ENCODE results near the gene INF2.
A peak's percentile ranks its signal among the peaks of the same experiment; 100 is the strongest.

Gene INF2

GRCh38 chr14:104673481-104673880 is 15.9 kb upstream of the INF2 start:
- no peak for DNase-seq
- Histone ChIP-seq H3K9me3 (ENCODE audit: control extremely low read depth in 1 of 5, control insufficient read depth in 4 of 5, insufficient read depth in 2 of 5, low read depth in 1 of 5, low read length in 4 of 5) (no peaks in the 10 kb centered on the region), H3K4me1 (ENCODE audit: control extremely low read depth in 1 of 4, control insufficient read depth in 4 of 4, insufficient read depth in 4 of 4, low read length in 3 of 4) (peaks cover 0 to 30% (median 21%) of the 10 kb centered on the region in 4 experiments), H3K36me3 (ENCODE audit: control insufficient read depth in 4 of 4, insufficient read depth in 4 of 4, low read length in 3 of 4) (no peaks in the 10 kb centered on the region), H3K27me3 (replicated peaks in 2 of 5; ENCODE audit: control insufficient read depth in 4 of 5, insufficient read depth in 5 of 5, low read length in 4 of 5) (no peaks in the 10 kb centered on the region), H3K27ac (ENCODE audit: insufficient read depth in 1 of 2, low read depth in 1 of 2, low read length in 2 of 2, poor library complexity in 1 of 2, severe bottlenecking in 2 of 2) (no peak overlapping the region), H3K4me3 (ENCODE audit: control insufficient read depth in 1 of 7, extremely low read depth in 1 of 7, insufficient read depth in 4 of 7, low read depth in 2 of 7, low read length in 6 of 7) (no peak overlapping the region)
- ChIA-PET POLR2A (no interaction called here), CTCF (no interaction called here)
- WGBS (ENCODE audit: insufficient coverage), result 94% methylated on average over 9 of the region's 9 CpGs

- peaks cover 0 to 50% (median 39%) of the 10 kb centered on the region in 4 experiments for H3K4me1 ChIP-seq (ENCODE audit: control extremely low read depth in 1 of 4, control insufficient read depth in 4 of 4, insufficient read depth in 4 of 4, low read length in 3 of 4)
- no peak overlapping the region for H3K4me3 ChIP-seq (ENCODE audit: control insufficient read depth in 1 of 7, extremely low read depth in 1 of 7, insufficient read depth in 4 of 7, low read depth in 2 of 7, low read length in 6 of 7)
- H3K36me3 ChIP-seq (ENCODE audit: control insufficient read depth in 4 of 4, insufficient read depth in 4 of 4, low read length in 3 of 4), result no peaks in the 10 kb centered on the region
- DNase-seq, result no peak
- no peaks in the 10 kb centered on the region for H3K9me3 ChIP-seq (ENCODE audit: control extremely low read depth in 1 of 5, control insufficient read depth in 4 of 5, insufficient read depth in 2 of 5, low read depth in 1 of 5, low read length in 4 of 5)
- H3K27me3 ChIP-seq (replicated peaks in 2 of 5; ENCODE audit: control insufficient read depth in 4 of 5, insufficient read depth in 5 of 5, low read length in 4 of 5), result no peaks in the 10 kb centered on the region
- ChIA-PET CTCF (interaction anchor here (1.1 to 1.2 kb wide), 2 partner anchors 10 to 21 kb away, joined by 3 to 5 read pairs; no protein-coding TSS in a partner anchor), POLR2A (interaction anchor here (0.6 kb wide), 1 partner anchor 24 kb away, joined by 6 read pairs; no protein-coding TSS in a partner anchor)
- 100% methylated on average over 2 of the region's 2 CpGs for WGBS (ENCODE audit: insufficient coverage)
- no peak overlapping the region for H3K27ac ChIP-seq (ENCODE audit: insufficient read depth in 1 of 2, low read depth in 1 of 2, low read length in 2 of 2, poor library complexity in 1 of 2, severe bottlenecking in 2 of 2)
These were observed 14.0 kb upstream of the INF2 start for GRCh38 chr14:104675447-104675846.

- Histone ChIP-seq H3K27me3 (replicated peaks in 2 of 5; ENCODE audit: control insufficient read depth in 4 of 5, insufficient read depth in 5 of 5, low read length in 4 of 5) (no peaks in the 10 kb centered on the region), H3K36me3 (ENCODE audit: control insufficient read depth in 4 of 4, insufficient read depth in 4 of 4, low read length in 3 of 4) (no peaks in the 10 kb centered on the region), H3K4me1 (ENCODE audit: control extremely low read depth in 1 of 4, control insufficient read depth in 4 of 4, insufficient read depth in 4 of 4, low read length in 3 of 4) (peaks cover 0 to 57% (median 46%) of the 10 kb centered on the region in 4 experiments), H3K27ac (ENCODE audit: insufficient read depth in 1 of 2, low read depth in 1 of 2, low read length in 2 of 2, poor library complexity in 1 of 2, severe bottlenecking in 2 of 2) (no peak overlapping the region), H3K4me3 (ENCODE audit: control insufficient read depth in 1 of 7, extremely low read depth in 1 of 7, insufficient read depth in 4 of 7, low read depth in 2 of 7, low read length in 6 of 7) (no peak overlapping the region), H3K9me3 (ENCODE audit: control extremely low read depth in 1 of 5, control insufficient read depth in 4 of 5, insufficient read depth in 2 of 5, low read depth in 1 of 5, low read length in 4 of 5) (no peaks in the 10 kb centered on the region)
- ChIA-PET POLR2A (no interaction called here), CTCF (interaction anchor here (1.1 to 2.0 kb wide), 4 partner anchors 9 to 30 kb away, joined by 3 to 8 read pairs (median 4); no protein-coding TSS in a partner anchor)
- DNase-seq, result no peak
- WGBS (ENCODE audit: insufficient coverage), result 95% methylated on average over 4 of the region's 7 CpGs
These were observed 13.2 kb upstream of the INF2 start for GRCh38 chr14:104676130-104676693.

- POLR2A ChIA-PET, result interaction anchor here (0.8 to 1.2 kb wide), 5 partner anchors 11 to 76 kb away, joined by 3 to 5 read pairs (median 3); partner anchors contain the start of gene SIVA1
- 10% methylated on average over 12 of the region's 29 CpGs for WGBS (ENCODE audit: insufficient coverage)
- no peaks in the 10 kb centered on the region for H3K9me3 ChIP-seq (ENCODE audit: control extremely low read depth in 1 of 5, control insufficient read depth in 4 of 5, insufficient read depth in 2 of 5, low read depth in 1 of 5, low read length in 4 of 5)
- H3K27ac ChIP-seq (ENCODE audit: insufficient read depth in 1 of 2, low read depth in 1 of 2, low read length in 2 of 2, poor library complexity in 1 of 2, severe bottlenecking in 2 of 2), result peak overlapping the region in 1 of 2 experiments; percentile 81
- H3K4me1 ChIP-seq (ENCODE audit: control extremely low read depth in 1 of 4, control insufficient read depth in 4 of 4, insufficient read depth in 4 of 4, low read length in 3 of 4), result peaks cover 0 to 64% (median 53%) of the 10 kb centered on the region in 4 experiments
- CTCF ChIA-PET, result interaction anchor here (0.8 to 2.0 kb wide), 9 partner anchors 9 to 49 kb away, joined by 3 to 18 read pairs (median 3); no protein-coding TSS in a partner anchor
- no peaks in the 10 kb centered on the region for H3K27me3 ChIP-seq (replicated peaks in 2 of 5; ENCODE audit: control insufficient read depth in 4 of 5, insufficient read depth in 5 of 5, low read length in 4 of 5)
- peak overlapping the region in 4 of 7 experiments; percentile 42 to 66 (median 58) for H3K4me3 ChIP-seq (ENCODE audit: control insufficient read depth in 1 of 7, extremely low read depth in 1 of 7, insufficient read depth in 4 of 7, low read depth in 2 of 7, low read length in 6 of 7)
- H3K36me3 ChIP-seq (ENCODE audit: control insufficient read depth in 4 of 4, insufficient read depth in 4 of 4, low read length in 3 of 4), result no peaks in the 10 kb centered on the region
- DNase-seq, result peak in 2 of 3 donors; percentile 61 to 64
These were observed 12.5 kb upstream of the INF2 start for GRCh38 chr14:104676694-104677511.

- WGBS (ENCODE audit: insufficient coverage), result 0% methylated on average over 26 of the region's 43 CpGs
- ChIA-PET POLR2A (interaction anchor here (0.8 to 1.2 kb wide), 5 partner anchors 11 to 75 kb away, joined by 3 to 5 read pairs (median 3); partner anchors contain the start of gene SIVA1), CTCF (interaction anchor here (0.8 to 2.0 kb wide), 10 partner anchors 10 to 48 kb away, joined by 3 to 18 read pairs (median 4); no protein-coding TSS in a partner anchor)
- Histone ChIP-seq H3K4me3 (ENCODE audit: control insufficient read depth in 1 of 7, extremely low read depth in 1 of 7, insufficient read depth in 4 of 7, low read depth in 2 of 7, low read length in 6 of 7) (peak overlapping the region; percentile 22 to 66 (median 54)), H3K36me3 (ENCODE audit: control insufficient read depth in 4 of 4, insufficient read depth in 4 of 4, low read length in 3 of 4) (no peaks in the 10 kb centered on the region), H3K9me3 (ENCODE audit: control extremely low read depth in 1 of 5, control insufficient read depth in 4 of 5, insufficient read depth in 2 of 5, low read depth in 1 of 5, low read length in 4 of 5) (no peaks in the 10 kb centered on the region), H3K27ac (ENCODE audit: insufficient read depth in 1 of 2, low read depth in 1 of 2, low read length in 2 of 2, poor library complexity in 1 of 2, severe bottlenecking in 2 of 2) (peak overlapping the region in 1 of 2 experiments; percentile 81), H3K4me1 (ENCODE audit: control extremely low read depth in 1 of 4, control insufficient read depth in 4 of 4, insufficient read depth in 4 of 4, low read length in 3 of 4) (peaks cover 0 to 67% (median 55%) of the 10 kb centered on the region in 4 experiments), H3K27me3 (replicated peaks in 2 of 5; ENCODE audit: control insufficient read depth in 4 of 5, insufficient read depth in 5 of 5, low read length in 4 of 5) (no peaks in the 10 kb centered on the region)
- peak; percentile 86 to 96 (median 95) for DNase-seq
These were observed 11.7 kb upstream of the INF2 start for GRCh38 chr14:104677512-104678332.

GRCh38 chr14:104678346-104678745 is 11.1 kb upstream of the INF2 start:
- CTCF ChIA-PET, result interaction anchor here (1.3 to 2.0 kb wide), 6 partner anchors 12 to 27 kb away, joined by 3 to 18 read pairs (median 8); no protein-coding TSS in a partner anchor
- Histone ChIP-seq H3K4me3 (ENCODE audit: control insufficient read depth in 1 of 7, extremely low read depth in 1 of 7, insufficient read depth in 4 of 7, low read depth in 2 of 7, low read length in 6 of 7) (peak overlapping the region; percentile 22 to 66 (median 54)), H3K36me3 (ENCODE audit: control insufficient read depth in 4 of 4, insufficient read depth in 4 of 4, low read length in 3 of 4) (no peaks in the 10 kb centered on the region), H3K9me3 (ENCODE audit: control extremely low read depth in 1 of 5, control insufficient read depth in 4 of 5, insufficient read depth in 2 of 5, low read depth in 1 of 5, low read length in 4 of 5) (no peaks in the 10 kb centered on the region), H3K27ac (ENCODE audit: insufficient read depth in 1 of 2, low read depth in 1 of 2, low read length in 2 of 2, poor library complexity in 1 of 2, severe bottlenecking in 2 of 2) (peak overlapping the region in 1 of 2 experiments; percentile 81), H3K27me3 (replicated peaks in 2 of 5; ENCODE audit: control insufficient read depth in 4 of 5, insufficient read depth in 5 of 5, low read length in 4 of 5) (no peaks in the 10 kb centered on the region), H3K4me1 (ENCODE audit: control extremely low read depth in 1 of 4, control insufficient read depth in 4 of 4, insufficient read depth in 4 of 4, low read length in 3 of 4) (peaks cover 0 to 67% (median 55%) of the 10 kb centered on the region in 4 experiments)
- POLR2A ChIA-PET, result interaction anchor here (1.2 kb wide), 1 partner anchor 17 kb away, joined by 5 read pairs; no protein-coding TSS in a partner anchor
- peak in 1 of 3 donors; percentile 44 for DNase-seq
- WGBS (ENCODE audit: insufficient coverage), result 12% methylated on average over 12 of the region's 13 CpGs
